ENCODE measurements around the gene SULT1E1.

- TF ChIP-seq CTCF (IDR thresholded peaks at IDR 0.05), result no peak
- no peak for TF ChIP-seq EZH2 (IDR thresholded peaks at IDR 0.05; ENCODE audit: borderline replicate concordance, insufficient read depth, low read depth, low read length, poor library complexity, severe bottlenecking)
Measured at GRCh38 chr4:69831646-69832325, 28.2 kb downstream of the SULT1E1 start.

Measured in B cell (primary cell).